ENCODE measurements around the gene PARP9.

- TF ChIP-seq, protein P1, sequence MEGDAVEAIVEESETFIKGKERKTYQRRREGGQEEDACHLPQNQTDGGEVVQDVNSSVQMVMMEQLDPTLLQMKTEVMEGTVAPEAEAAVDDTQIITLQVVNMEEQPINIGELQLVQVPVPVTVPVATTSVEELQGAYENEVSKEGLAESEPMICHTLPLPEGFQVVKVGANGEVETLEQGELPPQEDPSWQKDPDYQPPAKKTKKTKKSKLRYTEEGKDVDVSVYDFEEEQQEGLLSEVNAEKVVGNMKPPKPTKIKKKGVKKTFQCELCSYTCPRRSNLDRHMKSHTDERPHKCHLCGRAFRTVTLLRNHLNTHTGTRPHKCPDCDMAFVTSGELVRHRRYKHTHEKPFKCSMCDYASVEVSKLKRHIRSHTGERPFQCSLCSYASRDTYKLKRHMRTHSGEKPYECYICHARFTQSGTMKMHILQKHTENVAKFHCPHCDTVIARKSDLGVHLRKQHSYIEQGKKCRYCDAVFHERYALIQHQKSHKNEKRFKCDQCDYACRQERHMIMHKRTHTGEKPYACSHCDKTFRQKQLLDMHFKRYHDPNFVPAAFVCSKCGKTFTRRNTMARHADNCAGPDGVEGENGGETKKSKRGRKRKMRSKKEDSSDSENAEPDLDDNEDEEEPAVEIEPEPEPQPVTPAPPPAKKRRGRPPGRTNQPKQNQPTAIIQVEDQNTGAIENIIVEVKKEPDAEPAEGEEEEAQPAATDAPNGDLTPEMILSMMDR (conservative IDR thresholded peaks at IDR 0.05), result no peak
- no peak for TF ChIP-seq ZFX (IDR thresholded peaks at IDR 0.05)
These were observed 39.0 kb upstream of the PARP9 start for GRCh38 chr3:122603056-122603455.
